Brain microvascular endothelial cell (primary cell): ENCODE results near the gene PTMS.

Experiments used
- DNase-seq: peaks from one replicate; pipeline ENCODE4 v3.0.0-alpha.2; 2020
- H3K27ac ChIP-seq: fragments of 250-450 bp; sonication (Bioruptor Pico); 2 replicates; pipeline ENCODE4 v1.5.1; 2020; ENCODE audit warnings: mild to moderate bottlenecking, moderate library complexity
- H3K27me3 ChIP-seq: fragments of 250-450 bp; sonication (Bioruptor Pico); replicated peaks from 2 replicates; pipeline ENCODE4 v1.5.1; 2020; ENCODE audit warnings: mild to moderate bottlenecking
- H3K36me3 ChIP-seq: fragments of 250-450 bp; sonication (Bioruptor Pico); replicated peaks from 2 replicates; pipeline ENCODE4 v1.5.1; 2020; ENCODE audit warnings: mild to moderate bottlenecking
- H3K4me3 ChIP-seq: 2 replicates; pipeline ENCODE4 v1.5.1; 2011; ENCODE audit warnings: low read depth, mild to moderate bottlenecking, control low read depth, low read length, moderate library complexity
- CTCF ChIP-seq: IDR thresholded peaks from 2 replicates; pipeline ENCODE4 v1.5.1; 2011; ENCODE audit warnings: low read depth, mild to moderate bottlenecking, moderate library complexity, low read length, control low read depth, inconsistent platforms; ENCODE audit errors: missing control alignments
- in situ Hi-C: cut with HindIII; loops from 2 replicates; pipeline ENCODE4 v1.10.0; 2017; ENCODE audit warnings: low sequenced_read_pairs, low pct_ligation_motif_present

The PTMS gene

GRCh38 chr12:6810758-6811157 is 44.6 kb downstream of the PTMS start:
- Histone ChIP-seq H3K36me3 (no peaks in the 10 kb centered on the region), H3K27ac (no peak overlapping the region), H3K27me3 (no peaks in the 10 kb centered on the region), H3K4me3 (no peak overlapping the region)
- DNase-seq, result no peak
- in situ Hi-C loops, result no loop called here
- TF ChIP-seq CTCF, result no peak

- no peaks in the 10 kb centered on the region for H3K36me3 ChIP-seq
- no peak overlapping the region for H3K4me3 ChIP-seq
- in situ Hi-C loops, result no loop called here
- TF ChIP-seq CTCF, result no peak
- no peaks in the 10 kb centered on the region for H3K27me3 ChIP-seq
- DNase-seq, result no peak
- no peak overlapping the region for H3K27ac ChIP-seq
Measured at GRCh38 chr12:6813363-6813762, 47.2 kb downstream of the PTMS start.

- no peak overlapping the region for H3K27ac ChIP-seq
- H3K36me3 ChIP-seq, result no peaks in the 10 kb centered on the region
- no peak overlapping the region for H3K4me3 ChIP-seq
- DNase-seq, result no peak
- in situ Hi-C loops, result no loop called here
- no peak for TF ChIP-seq CTCF
- H3K27me3 ChIP-seq, result no peaks in the 10 kb centered on the region
Measured at GRCh38 chr12:6816598-6816997, 50.4 kb downstream of the PTMS start.

GRCh38 chr12:6817098-6817497 is 50.9 kb downstream of the PTMS start:
- no peak overlapping the region for H3K4me3 ChIP-seq
- TF ChIP-seq CTCF, result no peak
- H3K36me3 ChIP-seq, result no peaks in the 10 kb centered on the region
- in situ Hi-C loops, result no loop called here
- H3K27me3 ChIP-seq, result no peaks in the 10 kb centered on the region
- no peak overlapping the region for H3K27ac ChIP-seq
- DNase-seq, result no peak

- TF ChIP-seq CTCF, result no peak
- in situ Hi-C loops, result no loop called here
- H3K4me3 ChIP-seq, result no peak overlapping the region
- no peaks in the 10 kb centered on the region for H3K27me3 ChIP-seq
- H3K36me3 ChIP-seq, result no peaks in the 10 kb centered on the region
- H3K27ac ChIP-seq, result no peak overlapping the region
- DNase-seq, result no peak
Measured at GRCh38 chr12:6817662-6818157, 51.5 kb downstream of the PTMS start.

GRCh38 chr12:6818222-6818621 is 52.1 kb downstream of the PTMS start:
- no peak for DNase-seq
- no peak for TF ChIP-seq CTCF
- H3K27me3 ChIP-seq, result no peaks in the 10 kb centered on the region
- no peak overlapping the region for H3K4me3 ChIP-seq
- no peaks in the 10 kb centered on the region for H3K36me3 ChIP-seq
- in situ Hi-C loops, result no loop called here
- no peak overlapping the region for H3K27ac ChIP-seq
